Ishikawa (cell line): ENCODE data around the gene MAST4.

Source experiments
- CEBPB ChIP-seq: IDR thresholded peaks from 2 replicates; pipeline ENCODE4 v1.6.1; 2012
- CREB1 ChIP-seq: IDR thresholded peaks from 2 replicates; pipeline ENCODE4 v1.6.1; 2012; ENCODE audit warnings: low read depth
- EGR1 ChIP-seq: IDR thresholded peaks from 2 replicates; pipeline ENCODE4 v1.6.1; 2012
- EP300 ChIP-seq: IDR thresholded peaks from 2 replicates; pipeline ENCODE4 v1.6.1; 2012; ENCODE audit warnings: borderline replicate concordance
- FOXM1 ChIP-seq: IDR thresholded peaks from 2 replicates; pipeline ENCODE4 v1.6.1; 2012; ENCODE audit warnings: low read depth, borderline replicate concordance
- MAX ChIP-seq: IDR thresholded peaks from 2 replicates; pipeline ENCODE4 v1.6.1; 2012
- NFIC ChIP-seq: IDR thresholded peaks from 2 replicates; pipeline ENCODE4 v1.6.1; 2012
- RAD21 ChIP-seq: IDR thresholded peaks from 2 replicates; pipeline ENCODE4 v1.6.1; 2012; ENCODE audit warnings: low read depth
- REST ChIP-seq: IDR thresholded peaks from 2 replicates; pipeline ENCODE4 v1.6.1; 2012; ENCODE audit warnings: low read depth, mild to moderate bottlenecking
- TAF1 ChIP-seq: IDR thresholded peaks from 2 replicates; pipeline ENCODE4 v1.6.1; 2012; ENCODE audit warnings: low read depth, mild to moderate bottlenecking
- TCF12 ChIP-seq: IDR thresholded peaks from 2 replicates; pipeline ENCODE4 v1.6.1; 2012; ENCODE audit warnings: low read depth
- TEAD4 ChIP-seq: IDR thresholded peaks from 2 replicates; pipeline ENCODE4 v1.6.1; 2012
- USF1 ChIP-seq: IDR thresholded peaks from 2 replicates; pipeline ENCODE4 v1.6.1; 2012
- YY1 ChIP-seq: IDR thresholded peaks from 2 replicates; pipeline ENCODE4 v1.6.1; 2012; ENCODE audit warnings: low read depth
- ZBTB7A ChIP-seq: IDR thresholded peaks from 2 replicates; pipeline ENCODE4 v1.6.1; 2012; ENCODE audit warnings: low read depth

The MAST4 gene

GRCh38 chr5:67077296-67077695, 481.1 kb downstream of the MAST4 start:
- TF ChIP-seq EGR1 = no peak
- no peak for TF ChIP-seq YY1
- TF ChIP-seq CREB1 = no peak
- no peak for TF ChIP-seq ZBTB7A

- TF ChIP-seq RAD21 (no peak), TCF12 (no peak), CREB1 (no peak), EGR1 (no peak), ZBTB7A (no peak), EP300 (no peak), USF1 (no peak), MAX (no peak), FOXM1 (no peak), NFIC (no peak), TEAD4 (no peak), REST (no peak), TAF1 (no peak), CEBPB (no peak), YY1 (no peak)
These were observed 485.1 kb downstream of the MAST4 start for GRCh38 chr5:67081261-67081660.

GRCh38 chr5:67082941-67083340, 486.7 kb downstream of the MAST4 start:
- TF ChIP-seq REST = no peak
- no peak for TF ChIP-seq NFIC
- no peak for TF ChIP-seq ZBTB7A
- no peak for TF ChIP-seq MAX
- no peak for TF ChIP-seq CREB1
- TF ChIP-seq USF1 = no peak
- no peak for TF ChIP-seq CEBPB
- TF ChIP-seq YY1 = no peak
- no peak for TF ChIP-seq FOXM1
- no peak for TF ChIP-seq EP300
- TF ChIP-seq RAD21 = no peak
- no peak for TF ChIP-seq EGR1
- no peak for TF ChIP-seq TEAD4
- no peak for TF ChIP-seq TCF12
- TF ChIP-seq TAF1 = no peak

- TF ChIP-seq REST (no peak), TAF1 (no peak), FOXM1 (no peak), TCF12 (no peak), CEBPB (no peak), USF1 (no peak), MAX (no peak), YY1 (no peak), EGR1 (no peak), NFIC (no peak), RAD21 (no peak), TEAD4 (no peak), CREB1 (no peak)
These were observed 489.4 kb downstream of the MAST4 start for GRCh38 chr5:67085616-67086015.
